GM18511 (cell line): ENCODE data around the gene SAMD5.

Experiments used
- ATAC-seq: cut with Tn5 transposase; IDR thresholded peaks from one replicate; pipeline ENCODE4 v1.9.1; 2021; ENCODE audit warnings: mild to moderate bottlenecking, moderate library complexity; ENCODE audit not compliant: unreplicated experiment

Gene SAMD5

DNA sequence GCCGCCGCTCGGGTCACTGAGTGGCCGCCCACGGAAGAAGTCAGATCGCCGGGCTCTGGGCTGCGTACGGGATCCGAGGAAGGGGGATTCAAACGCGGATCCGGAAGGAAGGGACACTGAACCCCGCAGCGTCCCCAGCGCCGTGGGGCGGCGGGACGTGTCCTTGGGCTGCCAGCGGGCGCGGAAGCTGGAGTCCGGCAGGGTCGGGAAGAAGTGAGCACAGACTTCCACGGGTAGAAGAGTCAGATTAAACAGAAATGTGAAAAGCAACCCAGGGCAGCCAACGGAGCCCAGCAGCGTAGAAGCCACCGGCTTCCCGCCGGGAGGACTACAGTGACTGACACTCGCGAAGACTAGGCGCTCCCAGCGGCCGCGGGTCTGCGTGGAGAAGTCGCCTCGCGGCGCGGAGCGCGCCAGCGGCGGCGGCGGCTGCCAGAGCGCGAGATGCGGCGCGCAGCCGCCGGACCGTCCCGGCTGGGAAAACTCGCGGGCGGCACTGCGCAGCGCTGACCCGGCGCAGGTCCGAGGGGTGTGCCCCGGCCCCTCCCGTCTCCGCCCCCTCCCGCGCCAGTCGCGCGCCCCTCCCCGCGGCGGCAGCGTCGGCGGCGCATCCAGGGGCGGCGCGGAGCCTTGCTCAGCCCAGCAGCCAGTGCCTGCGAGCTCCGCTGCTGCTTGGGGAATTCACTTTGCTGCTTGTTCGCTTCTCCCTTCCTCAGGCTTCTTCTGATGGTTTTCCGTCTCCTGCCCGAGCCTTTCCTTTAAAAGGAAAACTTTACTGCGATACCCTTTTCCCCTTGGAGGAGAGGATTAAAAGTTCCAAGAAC lies at the start of gene SAMD5:
SAMD5 (plus strand) TSS at position 649 of the 824 bp plus-strand sequence. CDS start 239 bp downstream, outside the sequence.
- peak; percentile 48 for ATAC-seq

DNA sequence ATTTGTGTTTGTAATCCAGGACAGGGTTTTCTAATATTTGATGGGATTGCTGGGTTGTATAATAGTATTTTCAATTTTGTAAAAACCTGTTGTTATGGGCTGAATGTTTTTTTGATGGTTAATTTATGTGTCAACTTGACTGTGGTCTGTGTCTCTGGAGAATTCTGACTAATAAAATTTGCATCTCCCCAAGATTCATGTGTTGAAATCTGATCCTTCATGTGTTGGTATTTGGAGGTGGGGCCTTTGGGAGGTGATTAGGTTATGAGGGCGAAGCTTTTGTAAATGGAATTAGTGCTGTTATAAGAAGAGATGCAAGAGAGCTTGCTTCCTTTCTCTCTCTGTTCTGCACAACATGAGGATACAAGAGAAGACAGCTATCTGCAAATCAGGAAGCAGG lies 48.7 kb upstream of the SAMD5 start:
- ATAC-seq, result no peak

DNA sequence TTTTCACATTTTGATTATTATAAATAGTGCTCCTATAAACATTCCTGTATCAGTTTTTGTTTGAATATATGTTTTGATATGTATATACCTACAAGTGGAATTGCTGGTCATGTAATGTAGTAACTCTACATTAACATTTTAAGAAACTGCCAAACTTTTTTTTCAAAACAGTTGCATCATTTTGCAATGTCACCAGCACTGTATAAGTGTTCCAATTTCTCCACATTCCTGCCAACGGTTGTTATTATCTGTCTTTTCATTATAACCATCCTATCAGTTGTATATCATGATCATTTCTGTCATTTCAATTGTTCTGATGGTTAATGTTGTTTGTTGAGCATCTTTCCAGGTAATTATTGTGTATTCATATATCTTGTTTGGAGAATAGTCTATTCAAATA lies 44.8 kb upstream of the SAMD5 start:
- ATAC-seq, result no peak

GRCh38 chr6:147467428-147467827 lies 41.1 kb upstream of the SAMD5 start:
- ATAC-seq, result no peak

DNA sequence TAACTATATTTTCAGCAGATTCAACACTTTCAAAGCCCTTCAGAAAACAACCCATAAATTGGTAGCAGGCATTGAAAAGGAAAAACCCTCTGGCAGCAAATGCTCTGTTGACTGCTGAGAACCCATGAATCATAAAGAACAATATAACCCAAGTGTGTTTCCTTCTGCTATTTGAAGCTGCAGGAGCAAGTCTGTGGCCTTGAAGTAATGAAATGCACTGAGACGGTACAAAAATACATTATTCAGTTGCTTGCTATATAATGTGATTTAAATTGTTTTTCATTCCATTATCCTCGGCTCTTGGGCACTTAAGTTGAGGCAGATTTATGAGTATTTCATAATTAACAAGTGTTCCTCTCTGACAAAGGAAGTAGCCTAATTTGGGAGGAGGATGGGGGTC lies 40.6 kb upstream of the SAMD5 start:
- no peak for ATAC-seq

DNA sequence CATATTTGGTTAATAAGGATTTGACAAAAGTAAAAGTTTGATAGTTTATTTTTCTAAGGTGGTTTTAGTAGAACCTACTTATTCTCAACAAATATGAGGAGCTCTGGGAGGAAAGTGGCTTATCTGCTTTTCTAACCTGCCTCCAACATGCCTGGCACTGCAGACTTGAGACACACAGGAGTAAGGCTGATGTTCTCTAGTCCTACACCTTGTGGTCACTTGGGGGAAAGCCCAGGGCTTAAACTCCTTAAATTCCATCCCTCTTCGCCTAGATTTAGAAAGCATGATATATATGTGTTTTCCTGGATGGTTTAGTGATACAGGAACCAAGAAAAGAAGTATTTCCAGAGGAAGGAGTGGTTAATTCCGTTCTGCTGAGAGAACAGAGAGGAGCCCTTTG lies 39.9 kb upstream of the SAMD5 start:
- ATAC-seq, result no peak

GRCh38 chr6:147479857-147480256 lies 28.6 kb upstream of the SAMD5 start:
- no peak for ATAC-seq

- no peak for ATAC-seq
Observed at GRCh38 chr6:147486683-147487082, 21.8 kb upstream of the SAMD5 start.

- ATAC-seq, result no peak
Observed at GRCh38 chr6:147497472-147497871, 11.0 kb upstream of the SAMD5 start.

- no peak for ATAC-seq
Observed at GRCh38 chr6:147503587-147503986, 4.9 kb upstream of the SAMD5 start.

DNA sequence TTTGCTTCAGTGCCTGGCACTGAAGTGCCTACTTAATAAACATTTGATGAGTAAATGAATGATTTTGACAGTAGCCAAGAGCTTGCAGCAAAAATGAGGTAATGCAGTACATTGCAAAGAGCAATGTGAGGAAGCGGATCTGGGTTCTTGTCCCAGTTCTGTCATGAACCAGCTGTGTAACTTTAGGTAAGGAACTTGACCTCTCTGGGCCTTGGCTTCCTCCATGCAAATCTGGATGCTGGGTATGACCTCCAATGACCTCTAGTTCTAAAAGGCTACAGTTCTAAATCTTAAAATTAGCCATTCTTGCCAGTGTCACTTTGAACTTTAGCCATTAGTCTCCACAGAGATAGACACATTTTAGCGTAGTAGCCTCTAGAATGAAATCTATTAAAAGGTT lies 3.6 kb upstream of the SAMD5 start:
- no peak for ATAC-seq

- ATAC-seq, result peak; percentile 41
Observed at GRCh38 chr6:147506704-147507114, 1.8 kb upstream of the SAMD5 start.

DNA sequence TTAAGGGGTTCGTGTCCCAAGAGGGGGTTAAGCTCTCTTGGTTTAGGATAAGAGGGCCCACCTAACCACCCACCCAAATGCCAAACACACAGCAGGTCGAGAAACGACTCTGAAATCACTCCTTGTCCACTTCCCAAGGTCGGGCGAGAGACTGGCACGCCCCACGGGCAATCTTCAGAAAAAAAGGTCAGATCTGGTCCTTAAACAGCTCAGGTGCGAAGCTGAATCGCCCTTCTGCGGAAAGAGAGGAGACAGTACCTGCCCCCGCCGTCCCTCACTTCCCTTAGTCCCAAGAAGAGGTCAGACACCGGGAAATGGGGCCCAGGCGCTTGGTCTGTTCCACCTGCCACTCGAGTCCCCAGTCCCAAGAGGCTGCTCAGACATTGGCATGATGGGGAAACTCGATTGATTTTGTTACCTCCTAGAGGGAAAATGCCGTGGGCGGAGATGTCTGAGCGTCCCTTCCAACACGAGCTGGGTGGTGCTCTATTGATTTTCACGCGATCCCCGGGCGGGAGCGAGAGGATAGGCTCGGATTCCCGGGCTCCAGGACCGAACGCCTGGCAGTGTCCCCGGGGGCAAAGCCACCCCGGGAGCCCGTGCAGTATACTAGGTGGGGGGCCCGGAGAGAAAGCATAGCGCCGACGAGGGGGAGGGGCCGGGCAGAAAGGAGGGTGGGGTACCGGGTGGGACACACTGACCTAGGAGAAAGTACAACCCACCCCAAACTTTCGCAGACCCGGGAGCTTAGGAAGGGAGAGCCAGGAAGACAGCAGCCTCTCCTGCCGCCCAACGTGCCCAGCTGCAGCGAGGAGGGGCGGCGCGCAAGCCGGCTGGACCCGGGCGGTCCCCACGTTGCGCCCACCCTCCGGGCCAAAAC lies 1.1 kb upstream of the SAMD5 start:
- no peak for ATAC-seq

GRCh38 chr6:147508866-147509608 lies 547 bp downstream of the SAMD5 start:
- ATAC-seq, result peak; percentile 20

GRCh38 chr6:147509891-147510290 lies 1.4 kb downstream of the SAMD5 start:
- peak; percentile 51 for ATAC-seq

- ATAC-seq, result no peak
Observed at GRCh38 chr6:147510929-147511590, 2.6 kb downstream of the SAMD5 start.

DNA sequence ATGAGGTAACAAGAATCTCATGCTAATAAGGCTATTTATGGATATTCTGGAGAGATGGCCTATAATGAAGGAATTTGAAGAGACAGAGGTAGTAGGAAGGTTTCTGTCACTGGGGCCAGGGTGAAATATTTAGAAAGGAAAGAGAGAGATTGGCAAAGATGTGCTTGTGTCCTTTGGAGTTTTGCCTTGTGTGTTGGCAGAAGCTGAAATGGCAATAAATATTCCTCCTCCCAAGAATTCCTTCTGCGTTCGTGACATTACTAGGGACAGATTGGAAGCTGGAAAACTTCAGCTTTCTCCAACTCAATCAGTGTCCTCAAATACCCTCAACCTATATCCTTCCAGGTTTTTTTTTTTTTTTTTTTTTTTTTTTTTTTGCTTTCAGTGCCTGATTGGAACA lies 6.3 kb downstream of the SAMD5 start:
- no peak for ATAC-seq

- no peak for ATAC-seq
Observed at GRCh38 chr6:147515327-147515726, 6.8 kb downstream of the SAMD5 start.

DNA sequence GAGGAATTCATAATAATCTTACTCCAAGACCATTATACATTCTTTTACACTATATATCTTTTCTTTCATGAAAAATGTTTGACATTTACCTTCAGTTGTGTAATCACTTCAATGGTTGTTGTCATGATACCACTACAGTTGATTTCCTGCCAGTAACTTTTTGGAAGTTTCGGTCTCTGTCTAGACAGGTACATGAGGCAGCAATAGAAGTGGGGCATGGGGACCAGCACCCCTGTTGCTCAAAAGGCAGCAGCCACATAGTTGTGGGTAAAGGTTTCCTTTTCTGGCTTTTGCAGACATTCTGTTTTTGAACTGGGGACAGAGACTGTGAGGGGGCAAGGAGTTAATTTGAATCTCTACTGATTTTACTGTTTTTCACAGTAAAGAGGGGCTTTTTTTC lies 14.1 kb downstream of the SAMD5 start:
- ATAC-seq, result no peak

GRCh38 chr6:147525519-147526209 lies 17.2 kb downstream of the SAMD5 start:
- no peak for ATAC-seq
